ENCODE measurements around the gene CDNF. TPM values are rescaled to one million over a fixed set of nuclear protein-coding genes. Genes with fewer than 3 reads are reported as not detected.

Gene CDNF
- total RNA-seq, 1 experiment from 2014 or later, result 2.3 TPM

DNA sequence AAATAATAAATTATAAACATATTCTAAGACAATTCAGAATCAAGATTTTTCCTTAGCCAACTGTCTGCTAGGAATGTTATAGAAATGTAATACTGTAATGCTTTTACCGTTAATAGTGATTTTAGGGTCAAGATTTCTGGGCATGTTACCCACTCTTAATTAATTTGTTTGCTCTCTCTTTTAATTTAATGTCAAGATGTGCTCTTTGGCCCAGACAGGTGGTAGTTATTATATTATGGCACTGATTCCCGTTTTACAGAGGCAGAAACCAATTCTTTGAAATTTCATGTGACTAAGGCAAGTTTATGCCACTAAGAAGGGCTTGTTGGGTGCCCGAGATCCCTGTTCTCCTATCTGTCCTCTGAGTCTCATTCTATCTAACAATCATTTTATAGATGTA lies 62.2 kb downstream of the CDNF start:
- intact Hi-C loops (cut with micrococcal nuclease; ENCODE audit: unreplicated experiment), result no loop called here
- Mint-ChIP-seq H3K27me3 (ENCODE audit: unreplicated experiment) (no peaks in the 10 kb centered on the region), H3K9me3 (ENCODE audit: low read depth, unreplicated experiment) (no peaks in the 10 kb centered on the region), H3K27ac (ENCODE audit: unreplicated experiment) (no peak overlapping the region), H3K36me3 (ENCODE audit: insufficient read depth, unreplicated experiment) (no peaks in the 10 kb centered on the region), H3K4me1 (ENCODE audit: low read depth, unreplicated experiment) (peaks cover 22% of the 10 kb centered on the region), H3K4me3 (ENCODE audit: low read depth, unreplicated experiment) (no peak overlapping the region)
- TF ChIP-seq, protein P1, sequence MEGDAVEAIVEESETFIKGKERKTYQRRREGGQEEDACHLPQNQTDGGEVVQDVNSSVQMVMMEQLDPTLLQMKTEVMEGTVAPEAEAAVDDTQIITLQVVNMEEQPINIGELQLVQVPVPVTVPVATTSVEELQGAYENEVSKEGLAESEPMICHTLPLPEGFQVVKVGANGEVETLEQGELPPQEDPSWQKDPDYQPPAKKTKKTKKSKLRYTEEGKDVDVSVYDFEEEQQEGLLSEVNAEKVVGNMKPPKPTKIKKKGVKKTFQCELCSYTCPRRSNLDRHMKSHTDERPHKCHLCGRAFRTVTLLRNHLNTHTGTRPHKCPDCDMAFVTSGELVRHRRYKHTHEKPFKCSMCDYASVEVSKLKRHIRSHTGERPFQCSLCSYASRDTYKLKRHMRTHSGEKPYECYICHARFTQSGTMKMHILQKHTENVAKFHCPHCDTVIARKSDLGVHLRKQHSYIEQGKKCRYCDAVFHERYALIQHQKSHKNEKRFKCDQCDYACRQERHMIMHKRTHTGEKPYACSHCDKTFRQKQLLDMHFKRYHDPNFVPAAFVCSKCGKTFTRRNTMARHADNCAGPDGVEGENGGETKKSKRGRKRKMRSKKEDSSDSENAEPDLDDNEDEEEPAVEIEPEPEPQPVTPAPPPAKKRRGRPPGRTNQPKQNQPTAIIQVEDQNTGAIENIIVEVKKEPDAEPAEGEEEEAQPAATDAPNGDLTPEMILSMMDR (IDR thresholded peaks at IDR 0.05; ENCODE audit: unreplicated experiment), result no peak
- CTCF ChIA-PET, result no interaction called here
- no TSS peak for BruUV-seq (replicated peaks)
- DNase-seq, result no peak

DNA sequence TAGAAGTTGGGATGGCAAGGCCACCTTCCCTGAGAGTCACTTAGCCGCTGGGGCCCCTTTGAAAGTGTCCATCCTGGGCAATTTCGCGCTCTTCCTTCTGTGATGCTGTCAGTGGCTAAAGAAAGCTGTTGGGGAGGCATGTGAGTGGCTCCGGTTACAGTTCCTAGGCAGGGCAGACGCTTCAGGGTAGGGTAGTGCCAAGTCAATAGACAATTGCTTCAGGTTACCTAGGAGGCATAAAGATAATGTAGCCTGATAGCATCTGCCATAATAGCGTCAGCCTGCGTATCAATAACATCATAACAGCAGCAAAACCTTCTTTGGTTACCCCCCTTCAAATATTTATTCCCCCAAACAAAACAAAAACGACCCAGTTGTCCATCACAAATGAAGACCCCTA lies 63.0 kb downstream of the CDNF start, which contains the start of gene FAM107B:
TSS of gene FAM107B (minus strand) at position 101 of the 400 bp plus-strand sequence. CDS start 234 bp downstream, outside the sequence.
- Mint-ChIP-seq H3K9me3 (ENCODE audit: low read depth, unreplicated experiment) (no peaks in the 10 kb centered on the region), H3K27me3 (ENCODE audit: unreplicated experiment) (no peaks in the 10 kb centered on the region), H3K4me3 (ENCODE audit: low read depth, unreplicated experiment) (no peak within 1 kb of the TSS), H3K36me3 (ENCODE audit: insufficient read depth, unreplicated experiment) (no peaks in the 10 kb centered on the region), H3K27ac (ENCODE audit: unreplicated experiment) (no peak within 1 kb of the TSS), H3K4me1 (ENCODE audit: low read depth, unreplicated experiment) (peaks cover 20% of the 10 kb centered on the region)
- BruUV-seq (replicated peaks), result no TSS peak
- CTCF ChIA-PET, result no interaction called here
- TF ChIP-seq, protein P1 (IDR thresholded peaks at IDR 0.05; ENCODE audit: unreplicated experiment), result no peak
- no peak for DNase-seq
- intact Hi-C loops (cut with micrococcal nuclease; ENCODE audit: unreplicated experiment), result no loop called here

DNA sequence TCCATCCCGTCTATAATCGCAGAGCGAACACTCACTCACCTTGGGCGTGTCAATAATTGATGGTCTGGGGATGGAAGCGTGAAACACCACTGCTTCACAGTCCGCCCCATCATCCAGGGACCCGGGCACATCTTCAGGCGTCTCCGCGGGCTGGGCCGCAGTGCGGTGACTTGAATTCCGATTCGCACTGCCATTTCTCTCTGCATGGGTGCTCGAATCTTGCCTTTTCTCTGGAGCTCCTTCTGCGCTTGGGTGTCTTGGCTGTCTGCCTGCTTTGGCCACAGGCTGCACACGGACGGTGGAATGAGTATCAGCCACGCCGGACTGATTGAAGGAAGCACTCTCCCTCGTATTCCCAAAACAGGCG lies 63.6 kb downstream of the CDNF start:
- no peaks in the 10 kb centered on the region for H3K9me3 Mint-ChIP-seq (ENCODE audit: low read depth, unreplicated experiment)
- peaks cover 14% of the 10 kb centered on the region for H3K4me1 Mint-ChIP-seq (ENCODE audit: low read depth, unreplicated experiment)
- intact Hi-C loops (cut with micrococcal nuclease; ENCODE audit: unreplicated experiment), result no loop called here
- no peak overlapping the region for H3K4me3 Mint-ChIP-seq (ENCODE audit: low read depth, unreplicated experiment)
- H3K36me3 Mint-ChIP-seq (ENCODE audit: insufficient read depth, unreplicated experiment), result no peaks in the 10 kb centered on the region
- no peak for DNase-seq
- H3K27ac Mint-ChIP-seq (ENCODE audit: unreplicated experiment), result no peak overlapping the region
- no peaks in the 10 kb centered on the region for H3K27me3 Mint-ChIP-seq (ENCODE audit: unreplicated experiment)
- BruUV-seq (replicated peaks), result no TSS peak
- TF ChIP-seq, protein P1 (IDR thresholded peaks at IDR 0.05; ENCODE audit: unreplicated experiment), result no peak
- CTCF ChIA-PET, result no interaction called here

DNA sequence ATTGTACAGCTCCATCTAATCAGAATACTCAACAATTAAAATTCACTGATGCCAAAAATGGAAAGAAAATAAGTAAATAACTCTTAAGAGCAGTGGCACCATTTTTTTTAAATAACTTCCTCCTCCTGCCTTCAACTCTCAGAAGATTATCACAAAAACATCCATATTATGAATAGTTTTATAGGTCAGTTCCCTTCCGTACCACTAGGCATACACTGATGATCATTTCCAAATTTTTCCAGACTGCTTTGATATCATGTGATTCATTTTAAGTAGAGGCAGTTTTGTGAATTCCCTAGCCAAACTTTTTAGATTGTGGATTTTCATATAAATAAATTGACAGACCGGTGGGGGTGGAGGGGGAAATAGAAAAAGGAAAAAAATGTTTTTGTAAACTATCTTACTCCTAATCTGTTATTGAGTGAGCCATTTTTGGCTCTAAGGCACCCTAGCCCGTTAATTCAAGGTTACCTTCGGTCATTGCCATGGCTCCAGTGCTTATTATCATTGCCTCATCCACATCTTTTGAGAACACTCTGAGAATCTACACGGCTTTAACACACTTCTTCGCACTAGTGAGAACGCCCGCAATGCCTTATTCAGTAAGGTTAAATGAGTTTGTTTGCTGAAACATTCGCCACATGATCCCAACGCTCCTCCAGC lies 64.2 kb downstream of the CDNF start:
- H3K36me3 Mint-ChIP-seq (ENCODE audit: insufficient read depth, unreplicated experiment), result no peaks in the 10 kb centered on the region
- CTCF ChIA-PET, result no interaction called here
- H3K4me3 Mint-ChIP-seq (ENCODE audit: low read depth, unreplicated experiment), result no peak overlapping the region
- intact Hi-C loops (cut with micrococcal nuclease; ENCODE audit: unreplicated experiment), result no loop called here
- DNase-seq, result no peak
- no peak overlapping the region for H3K27ac Mint-ChIP-seq (ENCODE audit: unreplicated experiment)
- H3K4me1 Mint-ChIP-seq (ENCODE audit: low read depth, unreplicated experiment), result peaks cover 9% of the 10 kb centered on the region
- H3K9me3 Mint-ChIP-seq (ENCODE audit: low read depth, unreplicated experiment), result no peaks in the 10 kb centered on the region
- TF ChIP-seq, protein P1 (IDR thresholded peaks at IDR 0.05; ENCODE audit: unreplicated experiment), result no peak
- no TSS peak for BruUV-seq (replicated peaks)
- no peaks in the 10 kb centered on the region for H3K27me3 Mint-ChIP-seq (ENCODE audit: unreplicated experiment)
